SK-MEL-5 (cell line): ENCODE data around the gene ABLIM2. TPM values are rescaled to one million over a fixed set of nuclear protein-coding genes. Genes with fewer than 3 reads are reported as not detected.
A peak's percentile ranks its signal among the peaks of the same experiment; 100 is the strongest.

Experiments
- DNase-seq: peaks from one replicate; pipeline ENCODE4 v3.0.0-alpha.2; 2016; ENCODE audit warnings: low read depth, low spot score
- in situ Hi-C: cut with HindIII; loops from 2 replicates; pipeline ENCODE4 v1.10.0; 2016; ENCODE audit warnings: low sequenced_read_pairs, high pct_unique_total_duplicates, low pct_unique_long_range_greater_than_20kb
- total RNA-seq: library from RNA; depleted of rRNA; stranded (reverse); fragments of >200 nt; shearing (Covaris generic); gene quantifications from 2 replicates; pipeline ENCODE4 v1.2.3, GENCODE V29; 2014

Gene ABLIM2
- total RNA-seq, 1 experiment from 2014 or later, result 0.29 TPM

GRCh38 chr4:8090744-8091301, 67.8 kb downstream of the ABLIM2 start:
- DNase-seq, result no peak
- in situ Hi-C loops, result no loop called here

GRCh38 chr4:8090312-8090711, 68.3 kb downstream of the ABLIM2 start:
- in situ Hi-C loops, result no loop called here
- peak; percentile 22 for DNase-seq

GRCh38 chr4:8089862-8090261, 68.8 kb downstream of the ABLIM2 start:
- in situ Hi-C loops, result no loop called here
- DNase-seq, result no peak

- in situ Hi-C loops, result no loop called here
- DNase-seq, result no peak
Measured at GRCh38 chr4:8088966-8089491, 69.6 kb downstream of the ABLIM2 start.

- no peak for DNase-seq
- in situ Hi-C loops, result no loop called here
Measured at GRCh38 chr4:8087921-8088495, 70.6 kb downstream of the ABLIM2 start.

- no peak for DNase-seq
- in situ Hi-C loops, result no loop called here
Measured at GRCh38 chr4:8086783-8087445, 71.7 kb downstream of the ABLIM2 start.

GRCh38 chr4:8085491-8086117, 73.0 kb downstream of the ABLIM2 start:
- DNase-seq, result no peak
- in situ Hi-C loops, result no loop called here

- no peak for DNase-seq
- in situ Hi-C loops, result no loop called here
Measured at GRCh38 chr4:8084712-8085490, 73.7 kb downstream of the ABLIM2 start.

- DNase-seq, result no peak
- in situ Hi-C loops, result no loop called here
Measured at GRCh38 chr4:8084031-8084660, 74.5 kb downstream of the ABLIM2 start.

GRCh38 chr4:8083086-8083825, 75.4 kb downstream of the ABLIM2 start:
- DNase-seq, result no peak
- in situ Hi-C loops, result no loop called here

- DNase-seq, result no peak
- in situ Hi-C loops, result no loop called here
Measured at GRCh38 chr4:8082517-8083055, 76.0 kb downstream of the ABLIM2 start.

GRCh38 chr4:8081621-8082516, 76.7 kb downstream of the ABLIM2 start:
- in situ Hi-C loops, result no loop called here

GRCh38 chr4:8081171-8081570, 77.4 kb downstream of the ABLIM2 start:
- in situ Hi-C loops, result no loop called here
- no peak for DNase-seq

More at GRCh38 chr4:8081621-8082516, 76.7 kb downstream of the ABLIM2 start:
- no peak for DNase-seq

- DNase-seq, result no peak
Measured at GRCh38 chr4:8080754-8081065, 77.9 kb downstream of the ABLIM2 start.

GRCh38 chr4:8079916-8080753, 78.5 kb downstream of the ABLIM2 start:
- in situ Hi-C loops, result no loop called here
- no peak for DNase-seq

More at GRCh38 chr4:8080754-8081065, 77.9 kb downstream of the ABLIM2 start:
- in situ Hi-C loops, result no loop called here
